Left renal pelvis (tissue), 4 donors: ENCODE measurements around the gene NCAN. TPM values are rescaled to one million over a fixed set of nuclear protein-coding genes. Genes with fewer than 3 reads are reported as not detected.
"Not testable (repeated sequence)": the region's sequence is repeated elsewhere in the genome, so short reads cannot be mapped to it uniquely, and the experiment has no call there.

Source experiments
- DNase-seq, 4 donors: peaks; one replicate each; pipeline ENCODE4 v3.0.0-alpha.2; 2013; ENCODE audit warnings: low read depth in 4 of 4, low spot score in 3 of 4
- polyA plus RNA-seq, 4 donors: library from polyadenylated mRNA; unstranded; fragments of 120-200 nt; gene quantifications; one replicate each; pipeline ENCODE4 v1.2.1, GENCODE V29; 2013; ENCODE audit not compliant: insufficient read length in 4 of 4

Gene NCAN
- polyA plus RNA-seq, 4 donors = 0.04 to 0.14 (median 0.06) TPM

DNA sequence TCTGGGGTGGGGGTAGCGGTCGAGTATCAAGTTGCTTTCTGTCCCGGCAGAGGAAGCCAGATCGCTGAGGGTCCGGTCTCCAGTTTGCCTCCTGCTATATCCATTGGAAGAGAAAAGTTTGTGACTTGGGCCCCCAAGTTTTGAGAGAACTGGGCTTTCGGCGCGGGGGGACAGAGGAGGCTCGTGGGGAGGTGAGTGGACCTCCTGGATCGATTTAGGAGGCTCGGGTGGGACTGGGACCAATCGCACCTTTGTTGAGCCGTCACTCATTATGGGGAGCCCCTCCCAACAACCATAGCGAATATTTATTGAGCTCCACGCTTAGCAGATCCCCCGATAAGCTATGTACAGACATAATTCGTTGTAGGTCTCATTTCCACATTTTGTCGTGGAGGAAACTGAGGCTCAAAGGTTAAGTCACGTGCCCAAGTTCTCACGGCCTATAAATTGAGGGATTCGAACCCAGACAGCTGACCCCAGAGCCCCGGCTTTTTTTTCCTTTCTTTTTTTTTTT is 18.8 kb upstream of the NCAN start:
- DNase-seq = no peak

DNA sequence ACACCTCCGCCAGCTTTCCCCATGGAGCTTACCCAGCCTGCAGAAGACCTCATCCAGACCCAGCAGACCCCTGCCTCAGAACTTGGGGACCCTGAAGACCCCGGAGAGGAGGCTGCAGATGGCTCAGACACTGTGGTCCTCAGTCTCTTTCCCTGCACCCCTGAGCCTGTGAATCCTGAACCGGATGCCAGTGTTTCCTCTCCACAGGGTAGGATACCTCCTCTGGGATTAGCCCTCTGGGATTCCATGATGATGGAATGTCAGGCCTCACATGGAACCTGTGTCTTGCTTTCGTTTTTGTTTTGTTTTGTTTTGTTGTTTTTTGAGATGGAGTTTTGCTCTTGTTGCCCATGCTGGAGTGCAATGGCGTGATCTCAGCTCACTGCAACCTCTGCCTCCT is 17.8 kb upstream of the NCAN start:
- no peak for DNase-seq

DNA sequence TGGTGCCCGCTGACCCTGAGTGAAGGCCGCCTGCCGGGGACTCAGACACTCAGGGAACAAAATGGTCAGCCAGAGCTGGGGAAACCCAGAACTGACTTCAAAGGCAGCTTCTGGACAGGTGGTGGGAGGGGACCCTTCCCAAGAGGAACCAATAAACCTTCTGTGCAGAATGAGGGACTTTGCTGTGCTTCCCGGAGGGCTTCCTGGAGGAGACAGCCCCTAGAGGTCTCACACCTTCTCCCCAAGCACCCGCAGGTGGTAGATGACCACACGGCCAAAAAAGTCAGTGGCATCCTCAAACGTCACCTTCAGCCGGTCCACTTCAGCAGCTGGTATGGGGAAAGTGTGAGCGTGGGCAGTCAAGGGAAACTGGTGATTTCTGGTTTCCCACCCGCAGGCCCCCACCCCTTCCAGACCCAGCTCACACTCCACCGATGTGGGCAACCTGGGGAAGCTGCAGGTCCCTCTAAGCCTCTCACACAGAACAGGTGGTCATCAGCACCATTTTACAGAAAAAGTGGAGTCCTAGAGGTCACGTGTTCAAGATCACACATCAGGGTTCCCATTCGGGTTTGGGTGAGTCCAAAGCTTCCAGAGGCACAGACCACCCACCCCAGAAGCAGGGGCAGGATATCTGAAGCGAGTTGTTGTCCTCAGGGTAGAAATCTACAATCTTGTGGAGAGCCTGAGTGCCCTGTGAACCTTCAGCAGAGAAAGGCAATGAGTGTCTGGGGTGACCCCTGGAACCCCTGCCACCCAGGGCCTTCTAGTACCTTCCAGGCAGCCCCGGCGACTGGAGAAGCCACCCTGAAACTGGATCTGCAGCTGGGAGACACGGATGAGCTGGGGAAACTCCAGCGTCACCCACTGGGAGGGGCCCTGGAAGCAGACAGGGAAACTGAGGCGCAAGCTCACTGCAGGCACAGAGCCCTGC is 9.8 kb upstream of the NCAN start:
- no peak for DNase-seq

DNA sequence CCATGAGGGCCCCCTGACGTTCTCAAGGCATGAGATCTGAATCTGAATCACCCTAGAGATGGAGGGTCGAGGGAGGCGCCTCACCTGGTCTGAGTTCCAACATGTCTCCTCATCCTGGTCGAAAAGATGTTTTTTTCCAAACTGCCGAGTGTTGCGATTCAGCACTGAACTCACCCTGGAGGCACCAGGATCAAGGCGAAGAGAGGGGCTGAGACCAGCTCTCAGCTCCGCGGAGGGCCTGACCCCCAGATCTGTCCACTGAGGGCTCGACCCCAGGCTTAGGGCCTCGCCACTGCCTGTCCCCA is 9.1 kb upstream of the NCAN start:
- DNase-seq = no peak

DNA sequence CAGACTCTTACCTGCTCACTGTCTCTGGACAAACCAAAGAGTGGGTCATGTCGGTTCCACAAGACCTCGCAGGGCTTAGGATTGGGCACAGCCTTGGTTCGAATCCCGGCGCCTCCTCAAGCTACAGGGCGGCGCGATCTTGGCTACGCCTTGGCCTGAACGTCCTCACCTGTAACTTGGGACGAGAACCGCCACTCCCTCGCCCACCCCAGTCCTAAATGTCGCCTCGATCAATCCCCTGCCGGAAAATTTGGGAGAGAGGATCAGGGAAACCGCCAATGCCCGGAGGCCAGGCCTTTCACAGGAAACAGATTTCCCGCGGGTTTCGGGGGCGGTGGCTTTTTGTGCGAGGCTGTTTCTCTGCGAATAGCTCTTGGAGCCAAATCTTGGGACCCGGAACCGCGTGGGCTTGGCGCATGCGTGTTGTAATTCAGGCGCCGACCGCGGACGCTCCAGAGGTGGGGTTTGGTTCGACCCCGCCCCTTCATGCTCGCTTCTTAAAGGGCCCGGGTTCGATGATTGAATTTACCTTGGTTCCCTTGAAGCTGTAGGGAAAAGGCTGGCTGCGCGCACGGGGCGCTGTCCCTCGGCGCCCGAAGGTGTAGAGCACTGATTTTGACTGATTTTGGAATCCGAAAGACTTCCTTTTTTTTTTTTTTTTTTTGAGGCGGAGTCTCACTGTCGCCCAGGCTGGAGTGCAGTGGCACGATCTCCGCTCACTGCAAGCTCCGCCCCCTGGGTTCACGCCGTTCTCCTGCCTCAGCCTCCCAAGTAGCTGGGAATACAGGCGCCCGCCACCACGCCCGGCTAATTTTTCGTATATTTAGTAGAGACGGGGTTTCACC is 8.5 kb upstream of the NCAN start, which contains the start of gene NR2C2AP:
Gene NR2C2AP, minus strand, starts transcription at position 403 of the 845 bp plus-strand sequence. Its CDS starts 354 bp downstream, at position 49.
- DNase-seq = peak; percentile 71 to 80 (median 72)

DNA sequence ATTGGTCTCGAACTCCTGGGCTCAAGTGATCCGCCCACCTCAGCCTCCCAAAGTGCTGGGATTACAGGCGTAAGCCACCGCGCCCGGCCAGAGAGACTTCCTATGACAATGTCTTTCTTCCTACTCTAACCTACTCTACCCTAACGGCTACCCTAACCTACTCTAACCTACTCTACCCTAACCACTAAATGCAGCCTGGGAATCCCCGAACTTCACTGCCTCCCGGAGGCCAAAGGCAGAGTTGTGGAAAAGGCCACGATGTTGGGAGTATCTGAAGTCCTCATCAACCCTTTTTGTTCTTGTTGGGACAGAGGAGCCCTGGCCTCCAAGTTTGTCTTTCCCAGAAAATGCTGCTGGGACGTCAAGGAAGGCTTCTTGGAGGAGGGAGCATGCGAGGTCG is 7.6 kb upstream of the NCAN start:
- DNase-seq = no peak

DNA sequence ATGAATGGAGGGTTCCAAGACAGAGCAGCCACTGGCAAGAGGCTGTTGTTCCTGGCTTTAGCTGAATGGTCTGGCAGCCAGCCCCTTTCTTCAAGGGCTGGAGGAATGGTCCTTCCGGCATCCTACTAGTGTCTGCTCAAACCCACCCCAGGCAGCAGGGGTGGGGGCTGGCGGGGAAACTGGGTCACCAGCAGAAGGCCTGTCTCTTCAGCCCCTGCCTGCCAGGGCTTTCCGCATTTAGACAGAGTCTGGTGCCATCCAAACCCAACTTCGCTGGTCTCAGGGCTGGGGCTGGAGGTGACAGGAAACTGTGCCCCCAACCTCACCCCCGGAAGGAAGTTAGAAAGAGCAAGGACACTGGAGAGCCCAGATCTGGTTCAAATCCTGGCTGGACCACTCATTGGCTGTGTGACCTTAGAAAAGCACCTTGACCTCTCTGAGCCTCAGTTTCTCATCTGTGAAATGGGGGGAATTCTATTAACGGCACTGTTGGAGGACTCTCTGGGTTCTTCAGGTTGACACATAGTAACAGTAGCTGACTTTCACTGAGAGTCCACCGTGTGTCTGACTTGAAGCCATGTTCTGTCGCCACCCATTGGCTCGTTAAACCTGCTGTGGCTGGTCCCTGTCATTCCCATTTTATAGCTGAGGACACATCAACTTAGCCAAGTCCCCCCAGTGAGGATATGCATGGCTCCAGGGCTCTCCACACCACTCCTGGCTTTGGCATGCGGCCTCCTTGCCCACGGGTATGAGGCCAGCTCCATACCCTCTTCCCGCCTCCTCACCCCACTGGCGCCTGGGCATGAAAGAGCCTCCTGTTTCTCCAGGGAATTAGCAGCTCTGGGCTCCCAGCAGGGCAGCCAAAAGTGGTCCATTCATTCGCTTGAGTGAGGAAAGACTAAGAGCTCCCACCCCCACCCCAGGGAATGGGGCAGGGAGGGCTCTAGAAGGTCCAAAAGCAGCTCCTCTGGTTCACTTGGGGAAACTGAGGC is 6.0 kb upstream of the NCAN start:
- DNase-seq = no peak

DNA sequence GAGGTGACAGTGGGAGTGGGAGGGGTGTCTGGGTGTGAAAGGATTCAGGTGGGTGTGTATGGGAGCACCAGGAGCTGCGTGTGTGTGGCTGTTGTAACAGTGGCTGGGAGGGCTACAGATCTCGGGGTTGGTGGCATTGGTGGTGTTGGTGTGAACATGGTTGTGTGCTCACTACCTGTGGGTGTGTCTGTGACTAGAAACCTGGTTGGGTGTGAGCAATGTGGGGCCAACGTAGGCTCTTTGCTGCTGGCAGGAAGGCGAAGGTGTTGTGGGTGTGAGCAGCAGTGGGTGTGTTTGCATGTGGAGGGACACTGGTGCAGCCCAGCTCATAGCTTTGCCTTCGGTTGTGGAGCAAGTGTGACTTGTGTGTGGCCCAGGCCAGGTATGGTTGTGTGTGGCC is 4.8 kb upstream of the NCAN start:
- no peak for DNase-seq

DNA sequence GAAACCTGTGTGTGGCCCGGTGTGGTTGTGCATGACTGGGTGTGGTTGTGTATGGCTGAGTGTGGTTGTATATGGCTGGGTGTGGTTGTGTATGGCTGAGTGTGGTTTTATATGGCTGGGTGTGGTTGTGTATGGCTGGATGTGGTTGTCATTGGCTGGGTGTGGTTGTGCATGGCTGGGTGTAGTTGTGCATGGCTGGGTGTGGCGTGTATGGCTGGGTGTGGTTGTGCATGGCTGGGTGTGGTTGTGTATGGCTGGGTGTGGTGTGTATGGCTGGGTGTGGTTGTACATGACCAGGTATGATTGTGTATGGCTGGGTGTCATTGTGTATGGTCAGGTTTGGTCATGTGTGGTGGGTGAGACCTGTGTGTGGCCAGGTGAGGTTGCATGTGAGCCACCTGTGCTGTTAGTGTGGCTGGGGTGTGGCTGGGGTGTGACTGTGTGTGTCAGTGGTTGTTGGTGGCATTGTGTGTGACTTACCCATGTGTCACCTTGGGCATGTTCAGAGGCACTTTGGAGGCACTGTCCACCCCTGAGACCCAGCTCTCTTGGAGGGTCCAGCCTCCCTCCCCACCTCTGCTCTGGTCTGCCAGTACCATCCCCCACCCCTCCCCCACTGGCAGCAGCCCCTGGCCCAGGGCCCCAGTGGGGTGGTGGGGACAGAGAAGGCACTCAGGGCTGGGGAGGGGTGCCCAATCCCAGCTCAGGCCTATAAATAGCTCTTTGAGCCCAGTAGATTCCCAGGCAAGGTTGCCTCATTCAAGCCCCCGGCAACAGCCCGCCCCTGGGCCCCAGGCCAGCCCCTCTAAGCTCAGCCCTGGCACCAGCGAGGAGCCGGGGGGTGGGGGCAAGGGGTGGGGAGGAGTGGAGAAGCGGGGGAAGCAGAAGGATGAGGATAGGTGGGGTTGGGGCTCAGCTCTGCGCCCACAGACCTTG is 3.9 kb upstream of the NCAN start:
- DNase-seq = no peak

DNA sequence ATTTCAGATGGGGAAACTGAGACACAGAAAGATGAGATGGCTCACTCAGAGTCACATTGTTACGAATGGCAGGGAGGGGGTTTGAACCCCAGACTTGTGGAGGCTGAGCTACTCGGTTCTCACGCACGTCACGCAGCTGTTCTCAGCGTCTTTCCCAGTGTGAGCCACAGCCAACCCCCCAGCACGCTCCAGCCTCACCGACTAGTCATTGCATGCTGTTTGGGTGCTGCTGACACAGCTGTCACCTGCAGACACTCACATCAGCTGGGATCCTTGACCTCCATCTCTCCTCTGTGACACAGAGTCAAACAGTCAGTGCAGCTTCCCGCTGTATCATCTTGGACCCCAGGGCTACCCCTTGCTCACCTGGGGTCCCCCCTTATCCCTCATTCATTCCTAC is 2.4 kb upstream of the NCAN start:
- no peak for DNase-seq

DNA sequence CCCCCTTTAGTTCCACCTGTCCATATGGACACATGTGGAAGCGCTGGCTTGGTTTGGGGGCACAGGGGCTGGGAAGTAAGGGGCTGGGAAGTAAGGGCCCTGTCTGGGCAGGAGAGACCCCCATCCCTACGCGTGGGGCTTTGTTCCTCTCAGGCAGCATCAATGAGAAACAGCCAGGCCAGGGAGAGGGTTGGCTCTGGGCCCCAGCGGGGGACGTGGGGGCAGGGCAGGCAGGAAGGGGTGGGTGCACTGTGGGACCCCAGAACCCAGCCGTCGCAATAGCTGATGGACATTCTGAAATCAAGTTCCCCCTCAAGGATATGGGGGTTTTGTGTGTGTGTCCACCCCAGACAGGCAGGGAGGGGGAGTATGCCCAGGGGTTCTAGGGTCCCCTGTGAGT is 1.2 kb downstream of the NCAN start:
- DNase-seq = no peak

DNA sequence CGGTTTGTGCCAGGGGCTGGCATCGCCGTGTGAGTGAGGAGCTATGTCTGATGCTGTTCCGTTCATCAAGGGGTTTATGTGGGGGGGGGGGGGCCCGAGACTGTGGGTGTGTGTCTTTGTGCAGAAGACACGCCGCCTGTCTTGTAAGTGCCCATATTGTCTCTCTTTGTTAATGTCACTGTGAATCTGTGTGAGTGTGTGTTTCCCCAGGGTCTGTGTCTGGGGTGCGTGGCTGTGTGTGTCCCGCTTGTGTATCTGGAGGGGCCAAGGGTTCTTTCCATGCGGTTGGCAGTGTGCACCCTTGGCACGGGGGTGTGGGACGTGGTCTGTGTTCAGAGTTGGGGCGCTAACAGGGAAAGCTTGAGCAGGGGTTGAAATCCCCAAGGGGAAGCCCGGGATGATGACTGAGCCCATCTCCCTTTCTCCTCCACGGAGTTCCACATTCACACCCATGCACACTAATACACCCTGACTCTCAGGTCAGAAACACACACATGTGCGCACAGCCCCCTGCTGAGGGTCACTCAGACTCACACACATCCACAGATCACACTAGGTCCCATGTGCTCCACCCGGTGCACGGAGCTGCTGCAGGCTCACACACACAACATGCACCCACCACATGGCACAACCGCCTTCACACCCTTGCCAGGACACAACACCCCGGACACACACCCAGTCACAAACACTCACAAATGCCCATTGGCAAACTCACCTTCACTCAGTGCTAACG is 1.8 kb downstream of the NCAN start:
- DNase-seq = no peak

DNA sequence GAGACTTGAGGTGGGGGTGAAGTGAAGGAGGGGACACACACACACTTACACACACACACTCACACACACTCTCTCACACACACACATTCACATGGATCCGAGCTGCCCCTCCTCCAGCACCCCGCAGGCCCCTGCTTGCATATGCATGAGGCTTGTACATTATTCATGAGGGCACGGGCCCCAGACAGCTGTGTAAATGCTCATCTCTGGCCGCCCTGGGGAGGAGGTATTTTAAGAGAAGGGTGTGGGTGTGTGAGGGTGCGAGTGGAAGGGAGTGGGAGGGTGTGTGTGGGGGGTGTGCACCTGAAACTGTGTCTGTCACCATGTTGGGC is 2.4 kb downstream of the NCAN start:
- DNase-seq = no peak

DNA sequence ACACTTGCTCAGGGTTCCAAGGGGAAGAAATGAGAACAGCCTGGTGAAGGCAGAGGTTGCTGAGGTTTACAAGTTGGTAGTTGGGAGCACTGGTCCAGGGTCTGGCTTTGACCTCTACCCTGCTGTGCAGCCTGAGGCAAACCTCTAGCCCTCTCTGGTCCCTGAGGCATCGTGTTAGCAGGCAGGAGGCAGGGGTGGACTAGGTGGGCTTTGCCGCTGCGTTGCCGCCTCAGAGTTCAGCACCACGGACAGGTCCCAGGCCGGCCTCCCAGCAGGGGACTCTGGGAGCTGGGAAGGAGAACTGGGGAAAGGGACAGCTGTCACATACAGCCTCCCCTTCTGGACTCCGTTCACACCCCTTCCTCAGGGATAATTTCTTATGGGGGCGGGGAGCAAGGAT is 3.1 kb downstream of the NCAN start:
- DNase-seq = peak in 2 of 4 donors; percentile 48 to 56

DNA sequence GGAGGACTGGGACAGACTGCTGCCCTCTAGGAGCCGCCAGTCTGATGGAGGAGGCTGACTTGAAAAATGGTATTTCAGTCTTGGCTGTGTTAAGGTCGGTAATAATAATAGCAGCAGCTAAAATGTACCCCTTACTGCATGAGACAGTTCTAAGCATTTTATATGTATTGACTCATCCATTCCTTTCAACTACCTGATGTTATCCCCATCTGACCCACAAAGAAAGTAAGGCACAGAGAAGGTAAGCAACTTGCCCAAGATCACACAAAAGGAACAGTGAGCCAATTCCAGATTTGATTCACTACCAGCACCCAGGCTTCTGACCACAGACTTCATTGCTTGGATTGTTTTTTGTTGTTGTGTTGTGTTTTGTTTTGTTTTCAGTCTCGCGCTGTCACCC is 4.0 kb downstream of the NCAN start:
- DNase-seq = no peak

DNA sequence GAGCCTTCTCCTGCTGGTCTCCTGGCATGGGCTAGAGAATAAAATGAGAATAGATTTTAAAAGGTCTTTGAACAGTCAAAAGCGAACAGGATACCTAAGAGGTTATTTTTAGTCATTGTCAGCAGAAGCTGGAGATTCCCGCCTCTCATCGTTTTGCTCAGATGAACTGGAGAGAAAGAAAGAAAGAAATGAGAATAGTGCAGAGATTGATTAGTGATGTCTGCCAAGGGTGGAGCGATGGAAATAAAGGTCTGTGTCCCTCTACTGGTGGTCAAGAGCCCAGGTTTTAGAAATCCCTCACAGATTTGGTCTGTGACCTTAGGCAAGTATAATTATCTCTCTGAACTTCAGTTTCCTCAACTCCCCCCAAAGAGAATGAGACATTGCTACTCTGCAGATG is 5.3 kb downstream of the NCAN start:
- DNase-seq = no peak

DNA sequence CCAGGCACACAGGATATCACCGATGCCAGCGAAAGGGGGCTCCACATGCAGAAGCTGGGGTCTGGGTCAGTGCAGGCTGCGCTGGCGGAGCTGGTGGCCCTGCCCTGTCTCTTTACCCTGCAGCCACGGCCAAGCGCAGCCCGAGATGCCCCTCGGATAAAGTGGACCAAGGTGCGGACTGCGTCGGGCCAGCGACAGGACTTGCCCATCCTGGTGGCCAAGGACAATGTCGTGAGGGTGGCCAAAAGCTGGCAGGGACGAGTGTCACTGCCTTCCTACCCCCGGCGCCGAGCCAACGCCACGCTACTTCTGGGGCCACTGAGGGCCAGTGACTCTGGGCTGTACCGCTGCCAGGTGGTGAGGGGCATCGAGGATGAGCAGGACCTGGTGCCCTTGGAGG is 7.2 kb downstream of the NCAN start:
- no peak for DNase-seq

DNA sequence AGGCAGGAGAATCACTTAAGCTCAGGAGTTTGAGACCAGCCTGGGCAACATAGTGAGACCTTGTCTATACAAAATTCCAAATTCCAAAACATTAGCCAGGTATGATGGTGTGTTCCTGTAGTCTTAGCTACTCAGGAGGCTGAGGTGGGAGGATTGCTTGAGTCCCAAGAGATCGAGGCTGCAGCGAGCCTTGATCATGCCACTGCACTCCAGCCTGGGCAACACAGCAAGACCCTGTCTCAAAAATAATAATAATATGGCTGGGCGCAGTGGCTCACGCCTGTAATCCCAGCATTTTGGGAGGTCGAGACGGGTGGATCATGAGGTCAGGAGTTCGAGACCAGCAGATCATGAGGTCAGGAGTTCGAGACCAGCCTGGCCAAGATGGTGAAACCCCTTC is 9.2 kb downstream of the NCAN start:
- DNase-seq = not testable (repeated sequence)

DNA sequence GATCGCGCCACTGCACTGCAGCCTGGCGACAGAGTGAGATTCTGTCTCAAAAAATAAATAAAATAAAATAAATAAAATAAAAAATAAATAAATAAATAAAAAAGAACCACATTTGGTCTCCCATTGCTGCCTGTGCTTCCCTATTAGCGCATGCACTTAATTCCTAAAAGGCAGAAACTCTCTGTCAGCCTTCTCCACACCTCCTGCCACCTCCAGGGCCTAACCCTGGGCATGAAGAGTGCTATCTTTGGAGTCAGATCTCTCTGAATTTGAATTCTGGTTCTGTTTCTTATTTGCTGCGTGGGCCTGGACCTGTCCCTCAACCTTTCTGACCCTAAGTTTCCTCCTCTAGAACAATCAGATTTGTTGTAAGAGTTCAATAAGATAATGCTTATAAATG is 11.3 kb downstream of the NCAN start:
- DNase-seq = no peak
